Measurements from ENCODE around the gene TREML4. TPM values are rescaled to one million over a fixed set of nuclear protein-coding genes. Genes with fewer than 3 reads are reported as not detected.
A peak's percentile ranks its signal among the peaks of the same experiment; 100 is the strongest.

Gene TREML4
- total and polyA plus RNA-seq, 9 of the 15 experiments (the other 6 are each of a cell fraction or from before 2014, with no cell fraction given), result not detected

DNA sequence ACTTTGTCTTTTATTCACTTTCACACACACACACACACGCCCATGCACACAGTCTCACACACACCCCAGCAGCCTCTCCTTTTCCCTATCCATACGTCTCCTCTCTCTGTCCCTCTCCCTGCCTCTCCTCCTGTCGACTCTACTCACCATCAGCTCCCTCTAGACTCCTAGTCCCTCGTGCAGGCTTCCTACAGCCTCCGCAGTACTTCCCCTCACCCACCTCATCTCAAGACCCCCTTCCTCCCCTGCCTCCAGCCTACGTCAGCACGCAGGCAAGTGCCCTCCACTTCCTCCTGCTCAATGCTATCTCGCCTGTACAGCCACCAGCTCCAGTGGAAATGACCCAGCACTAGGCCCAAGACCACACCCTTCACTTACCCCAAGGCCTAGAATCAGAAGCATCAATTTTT is 26.4 kb upstream of the TREML4 start (continued):
- TF ChIP-seq TCFL5 (CRISPR knock-in tag; conservative IDR thresholded peaks at IDR 0.05), result no peak
- TF ChIP-seq, protein P1, sequence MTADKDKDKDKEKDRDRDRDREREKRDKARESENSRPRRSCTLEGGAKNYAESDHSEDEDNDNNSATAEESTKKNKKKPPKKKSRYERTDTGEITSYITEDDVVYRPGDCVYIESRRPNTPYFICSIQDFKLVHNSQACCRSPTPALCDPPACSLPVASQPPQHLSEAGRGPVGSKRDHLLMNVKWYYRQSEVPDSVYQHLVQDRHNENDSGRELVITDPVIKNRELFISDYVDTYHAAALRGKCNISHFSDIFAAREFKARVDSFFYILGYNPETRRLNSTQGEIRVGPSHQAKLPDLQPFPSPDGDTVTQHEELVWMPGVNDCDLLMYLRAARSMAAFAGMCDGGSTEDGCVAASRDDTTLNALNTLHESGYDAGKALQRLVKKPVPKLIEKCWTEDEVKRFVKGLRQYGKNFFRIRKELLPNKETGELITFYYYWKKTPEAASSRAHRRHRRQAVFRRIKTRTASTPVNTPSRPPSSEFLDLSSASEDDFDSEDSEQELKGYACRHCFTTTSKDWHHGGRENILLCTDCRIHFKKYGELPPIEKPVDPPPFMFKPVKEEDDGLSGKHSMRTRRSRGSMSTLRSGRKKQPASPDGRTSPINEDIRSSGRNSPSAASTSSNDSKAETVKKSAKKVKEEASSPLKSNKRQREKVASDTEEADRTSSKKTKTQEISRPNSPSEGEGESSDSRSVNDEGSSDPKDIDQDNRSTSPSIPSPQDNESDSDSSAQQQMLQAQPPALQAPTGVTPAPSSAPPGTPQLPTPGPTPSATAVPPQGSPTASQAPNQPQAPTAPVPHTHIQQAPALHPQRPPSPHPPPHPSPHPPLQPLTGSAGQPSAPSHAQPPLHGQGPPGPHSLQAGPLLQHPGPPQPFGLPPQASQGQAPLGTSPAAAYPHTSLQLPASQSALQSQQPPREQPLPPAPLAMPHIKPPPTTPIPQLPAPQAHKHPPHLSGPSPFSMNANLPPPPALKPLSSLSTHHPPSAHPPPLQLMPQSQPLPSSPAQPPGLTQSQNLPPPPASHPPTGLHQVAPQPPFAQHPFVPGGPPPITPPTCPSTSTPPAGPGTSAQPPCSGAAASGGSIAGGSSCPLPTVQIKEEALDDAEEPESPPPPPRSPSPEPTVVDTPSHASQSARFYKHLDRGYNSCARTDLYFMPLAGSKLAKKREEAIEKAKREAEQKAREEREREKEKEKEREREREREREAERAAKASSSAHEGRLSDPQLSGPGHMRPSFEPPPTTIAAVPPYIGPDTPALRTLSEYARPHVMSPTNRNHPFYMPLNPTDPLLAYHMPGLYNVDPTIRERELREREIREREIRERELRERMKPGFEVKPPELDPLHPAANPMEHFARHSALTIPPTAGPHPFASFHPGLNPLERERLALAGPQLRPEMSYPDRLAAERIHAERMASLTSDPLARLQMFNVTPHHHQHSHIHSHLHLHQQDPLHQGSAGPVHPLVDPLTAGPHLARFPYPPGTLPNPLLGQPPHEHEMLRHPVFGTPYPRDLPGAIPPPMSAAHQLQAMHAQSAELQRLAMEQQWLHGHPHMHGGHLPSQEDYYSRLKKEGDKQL (CRISPR knock-in tag; IDR thresholded peaks at IDR 0.05; ENCODE audit: borderline replicate concordance), result no peak
- TF ChIP-seq, protein P2, sequence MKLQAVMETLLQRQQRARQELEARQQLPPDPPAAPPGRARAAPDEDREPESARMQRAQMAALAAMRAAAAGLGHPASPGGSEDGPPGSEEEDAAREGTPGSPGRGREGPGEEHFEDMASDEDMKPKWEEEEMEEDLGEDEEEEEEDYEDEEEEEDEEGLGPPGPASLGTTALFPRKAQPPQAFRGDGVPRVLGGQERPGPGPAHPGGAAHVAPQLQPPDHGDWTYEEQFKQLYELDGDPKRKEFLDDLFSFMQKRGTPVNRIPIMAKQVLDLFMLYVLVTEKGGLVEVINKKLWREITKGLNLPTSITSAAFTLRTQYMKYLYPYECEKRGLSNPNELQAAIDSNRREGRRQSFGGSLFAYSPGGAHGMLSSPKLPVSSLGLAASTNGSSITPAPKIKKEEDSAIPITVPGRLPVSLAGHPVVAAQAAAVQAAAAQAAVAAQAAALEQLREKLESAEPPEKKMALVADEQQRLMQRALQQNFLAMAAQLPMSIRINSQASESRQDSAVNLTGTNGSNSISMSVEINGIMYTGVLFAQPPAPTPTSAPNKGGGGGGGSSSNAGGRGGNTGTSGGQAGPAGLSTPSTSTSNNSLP (IDR thresholded peaks at IDR 0.05; ENCODE audit: borderline replicate concordance, low read depth, low read length), result no peak
- TF ChIP-seq, protein P3, sequence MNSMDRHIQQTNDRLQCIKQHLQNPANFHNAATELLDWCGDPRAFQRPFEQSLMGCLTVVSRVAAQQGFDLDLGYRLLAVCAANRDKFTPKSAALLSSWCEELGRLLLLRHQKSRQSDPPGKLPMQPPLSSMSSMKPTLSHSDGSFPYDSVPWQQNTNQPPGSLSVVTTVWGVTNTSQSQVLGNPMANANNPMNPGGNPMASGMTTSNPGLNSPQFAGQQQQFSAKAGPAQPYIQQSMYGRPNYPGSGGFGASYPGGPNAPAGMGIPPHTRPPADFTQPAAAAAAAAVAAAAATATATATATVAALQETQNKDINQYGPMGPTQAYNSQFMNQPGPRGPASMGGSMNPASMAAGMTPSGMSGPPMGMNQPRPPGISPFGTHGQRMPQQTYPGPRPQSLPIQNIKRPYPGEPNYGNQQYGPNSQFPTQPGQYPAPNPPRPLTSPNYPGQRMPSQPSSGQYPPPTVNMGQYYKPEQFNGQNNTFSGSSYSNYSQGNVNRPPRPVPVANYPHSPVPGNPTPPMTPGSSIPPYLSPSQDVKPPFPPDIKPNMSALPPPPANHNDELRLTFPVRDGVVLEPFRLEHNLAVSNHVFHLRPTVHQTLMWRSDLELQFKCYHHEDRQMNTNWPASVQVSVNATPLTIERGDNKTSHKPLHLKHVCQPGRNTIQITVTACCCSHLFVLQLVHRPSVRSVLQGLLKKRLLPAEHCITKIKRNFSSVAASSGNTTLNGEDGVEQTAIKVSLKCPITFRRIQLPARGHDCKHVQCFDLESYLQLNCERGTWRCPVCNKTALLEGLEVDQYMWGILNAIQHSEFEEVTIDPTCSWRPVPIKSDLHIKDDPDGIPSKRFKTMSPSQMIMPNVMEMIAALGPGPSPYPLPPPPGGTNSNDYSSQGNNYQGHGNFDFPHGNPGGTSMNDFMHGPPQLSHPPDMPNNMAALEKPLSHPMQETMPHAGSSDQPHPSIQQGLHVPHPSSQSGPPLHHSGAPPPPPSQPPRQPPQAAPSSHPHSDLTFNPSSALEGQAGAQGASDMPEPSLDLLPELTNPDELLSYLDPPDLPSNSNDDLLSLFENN (IDR thresholded peaks at IDR 0.05; ENCODE audit: low read depth in 2 of 2, low read length in 2 of 2), result peak in 1 of 2 experiments; percentile 60; a peak in 1 of 4 replicates
- TF ChIP-seq ZNF232 (CRISPR knock-in tag; IDR thresholded peaks at IDR 0.05), result no peak
- TF ChIP-seq TAF7 (tag; IDR thresholded peaks at IDR 0.05), result no peak
- TF ChIP-seq, protein P4, sequence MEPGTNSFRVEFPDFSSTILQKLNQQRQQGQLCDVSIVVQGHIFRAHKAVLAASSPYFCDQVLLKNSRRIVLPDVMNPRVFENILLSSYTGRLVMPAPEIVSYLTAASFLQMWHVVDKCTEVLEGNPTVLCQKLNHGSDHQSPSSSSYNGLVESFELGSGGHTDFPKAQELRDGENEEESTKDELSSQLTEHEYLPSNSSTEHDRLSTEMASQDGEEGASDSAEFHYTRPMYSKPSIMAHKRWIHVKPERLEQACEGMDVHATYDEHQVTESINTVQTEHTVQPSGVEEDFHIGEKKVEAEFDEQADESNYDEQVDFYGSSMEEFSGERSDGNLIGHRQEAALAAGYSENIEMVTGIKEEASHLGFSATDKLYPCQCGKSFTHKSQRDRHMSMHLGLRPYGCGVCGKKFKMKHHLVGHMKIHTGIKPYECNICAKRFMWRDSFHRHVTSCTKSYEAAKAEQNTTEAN (CRISPR knock-in tag; IDR thresholded peaks at IDR 0.05), result no peak
- no peak for TF ChIP-seq MECOM (CRISPR knock-in tag; IDR thresholded peaks at IDR 0.05)
- no peak for TF ChIP-seq ZNF586 (CRISPR knock-in tag; conservative IDR thresholded peaks at IDR 0.05)
- no peak for TF ChIP-seq SMAD1 (IDR thresholded peaks at IDR 0.05; ENCODE audit: low read depth, low read length, partially characterized antibody)
- no peak for TF ChIP-seq ILF3 (IDR thresholded peaks at IDR 0.05; ENCODE audit: borderline replicate concordance)
- TF ChIP-seq, protein P5, sequence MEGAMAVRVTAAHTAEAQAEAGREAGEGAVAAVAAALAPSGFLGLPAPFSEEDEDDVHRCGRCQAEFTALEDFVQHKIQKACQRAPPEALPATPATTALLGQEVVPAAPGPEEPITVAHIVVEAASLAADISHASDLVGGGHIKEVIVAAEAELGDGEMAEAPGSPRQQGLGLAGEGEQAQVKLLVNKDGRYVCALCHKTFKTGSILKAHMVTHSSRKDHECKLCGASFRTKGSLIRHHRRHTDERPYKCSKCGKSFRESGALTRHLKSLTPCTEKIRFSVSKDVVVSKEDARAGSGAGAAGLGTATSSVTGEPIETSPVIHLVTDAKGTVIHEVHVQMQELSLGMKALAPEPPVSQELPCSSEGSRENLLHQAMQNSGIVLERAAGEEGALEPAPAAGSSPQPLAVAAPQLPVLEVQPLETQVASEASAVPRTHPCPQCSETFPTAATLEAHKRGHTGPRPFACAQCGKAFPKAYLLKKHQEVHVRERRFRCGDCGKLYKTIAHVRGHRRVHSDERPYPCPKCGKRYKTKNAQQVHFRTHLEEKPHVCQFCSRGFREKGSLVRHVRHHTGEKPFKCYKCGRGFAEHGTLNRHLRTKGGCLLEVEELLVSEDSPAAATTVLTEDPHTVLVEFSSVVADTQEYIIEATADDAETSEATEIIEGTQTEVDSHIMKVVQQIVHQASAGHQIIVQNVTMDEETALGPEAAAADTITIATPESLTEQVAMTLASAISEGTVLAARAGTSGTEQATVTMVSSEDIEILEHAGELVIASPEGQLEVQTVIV (CRISPR knock-in tag; IDR thresholded peaks at IDR 0.05; ENCODE audit: borderline replicate concordance), result no peak
- TF ChIP-seq ZNF217 (CRISPR knock-in tag; IDR thresholded peaks at IDR 0.05), result no peak
